Sigmoid colon (tissue), 7 donors: ENCODE measurements around the gene NKD2. TPM values are rescaled to one million over a fixed set of nuclear protein-coding genes. Genes with fewer than 3 reads are reported as not detected.

Experiments used
- DNase-seq: peaks from one replicate; pipeline ENCODE4 v3.0.0-alpha.2; 2019
- H3K27ac ChIP-seq, 4 donors: fragments of 200-600 bp; sonication (generic); one replicate each; pipeline ENCODE4 v1.5.1; 2016 to 2019; ENCODE audit warnings: mild to moderate bottlenecking in 1 of 4
- H3K27me3 ChIP-seq, 3 donors: fragments of 200-600 bp; sonication (generic); one replicate each; pipeline ENCODE4 v1.5.1; 2019; ENCODE audit warnings: mild to moderate bottlenecking in 1 of 3
- H3K36me3 ChIP-seq, 4 donors: fragments of 200-600 bp; sonication (generic); one replicate each; pipeline ENCODE4 v1.5.1; 2016 to 2019
- H3K4me1 ChIP-seq, 4 donors: fragments of 200-600 bp; sonication (generic); one replicate each; pipeline ENCODE4 v1.5.1; 2017 to 2019
- H3K4me3 ChIP-seq, 4 donors: fragments of 200-600 bp; sonication (generic); one replicate each; pipeline ENCODE4 v1.5.1; 2017 to 2019; ENCODE audit warnings: mild to moderate bottlenecking in 2 of 4, moderate library complexity in 1 of 4
- H3K9me3 ChIP-seq, 4 donors: fragments of 200-600 bp in 3 of 4; sonication (generic) in 3 of 4; one replicate each; pipeline versions ENCODE4 v1.5.1 to v1.6.1; 2013 to 2019
- EP300 ChIP-seq, 4 donors: sonication (generic); formaldehyde crosslinking; IDR thresholded peaks; one replicate each; pipeline ENCODE4 v1.6.1; 2017; ENCODE audit warnings: antibody characterized with exemption in 4 of 4
- POLR2A ChIP-seq, 2 donors: fragments of 450-650 bp; IDR thresholded peaks; one replicate each; pipeline ENCODE4 v1.6.1; 2016; ENCODE audit warnings: antibody characterized with exemption in 2 of 2, mild to moderate bottlenecking in 2 of 2, moderate library complexity in 2 of 2
- POLR2AphosphoS5 ChIP-seq, 4 donors: sonication (generic); formaldehyde crosslinking; IDR thresholded peaks; one replicate each; pipeline ENCODE4 v1.6.1; 2017; ENCODE audit warnings: antibody characterized with exemption in 4 of 4
- WGBS, 2 donors: extraction: QIAGEN DNeasy Blood & Tissue Kit; methylation state at CpG; one replicate each; pipeline ENCODE4 v1.1.7; 2013; 5-methylcytosine and 5-hydroxymethylcytosine counted together
- intact Hi-C: fragments of 100-400 bp; cut with DNase I; formaldehyde crosslinking; loops from one replicate; pipeline ENCODE4 v1.15.1; 2023
- polyA plus RNA-seq, 3 donors: library from polyadenylated mRNA; stranded (reverse); fragments of 200-250 nt; gene quantifications; one replicate each; pipeline ENCODE4 v1.2.3, GENCODE V29; 2013
- total RNA-seq, 4 donors: library from RNA; depleted of rRNA; stranded (reverse); fragments of >200 nt; gene quantifications; one replicate each; pipeline ENCODE4 v1.1.0, GENCODE V29; 2016
- TF ChIP-seq, protein P1 (sequence below), 4 experiments: fragments of 450-650 bp in 3 of 4; fragments of 200-600 bp in 1 of 4; IDR thresholded peaks; one replicate each; pipeline ENCODE4 v1.5.1; 2016 to 2019; ENCODE audit warnings: antibody characterized with exemption in 4 of 4, mild to moderate bottlenecking in 3 of 4, moderate library complexity in 2 of 4
- donor health status: healthy with polysubstance abuse.
- donor health status: Bipolar disorder and iron deficiency.
- donor health status: healthy.

NKD2 gene
- total and polyA plus RNA-seq, 7 donors, result 0.60 to 4.4 (median 1.8) TPM

DNA sequence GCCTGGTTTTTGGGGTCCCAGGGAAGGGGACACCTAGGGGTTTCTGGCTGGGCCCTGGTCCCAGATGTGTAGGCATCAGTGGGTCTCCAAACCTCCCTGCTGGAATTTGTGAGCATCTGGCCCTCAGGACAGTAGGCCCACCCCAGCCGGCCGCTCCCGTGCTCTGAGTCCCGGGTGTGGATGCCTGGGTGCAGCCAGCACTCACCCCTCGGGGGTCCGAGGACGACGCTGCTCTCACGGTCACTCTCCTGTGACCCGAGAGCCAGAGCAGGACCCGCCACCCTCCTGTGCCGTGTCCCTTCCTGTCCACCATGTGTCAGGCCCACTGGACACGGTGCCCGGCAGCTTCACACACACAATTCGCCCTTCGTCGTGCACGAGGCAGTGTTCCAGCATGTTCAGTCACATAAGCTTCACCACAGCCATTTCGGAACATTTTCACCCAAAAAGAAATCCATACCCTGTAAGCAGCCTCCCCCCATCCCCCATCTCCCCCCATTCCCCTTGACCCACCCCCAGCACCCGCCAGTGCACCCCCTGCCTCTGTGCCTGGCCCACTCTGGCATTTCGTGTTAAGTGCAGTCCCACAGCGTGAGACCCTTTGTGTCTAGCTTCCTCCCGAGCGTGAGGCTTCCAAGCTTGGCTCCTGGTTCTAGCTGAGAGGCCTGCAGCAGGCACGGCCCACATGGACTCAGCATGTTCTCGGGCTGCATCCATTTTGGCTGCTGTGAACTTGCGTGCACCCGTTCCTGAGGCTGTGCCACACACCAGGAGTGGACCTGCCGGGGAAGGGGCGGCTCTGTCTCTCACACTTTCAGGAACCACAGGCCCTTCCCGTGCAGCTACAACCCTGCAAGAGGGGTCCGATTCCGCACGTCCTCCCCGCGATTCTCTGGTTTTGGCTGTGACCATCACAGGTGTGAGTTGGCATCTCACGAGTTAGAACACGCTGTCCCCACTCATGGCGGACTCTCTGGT, 40.5 kb downstream of the NKD2 start:
- no peaks in the 10 kb centered on the region for H3K4me1 ChIP-seq
- TF ChIP-seq EP300 (IDR thresholded peaks at IDR 0.05), result no peak
- TF ChIP-seq, protein P1, sequence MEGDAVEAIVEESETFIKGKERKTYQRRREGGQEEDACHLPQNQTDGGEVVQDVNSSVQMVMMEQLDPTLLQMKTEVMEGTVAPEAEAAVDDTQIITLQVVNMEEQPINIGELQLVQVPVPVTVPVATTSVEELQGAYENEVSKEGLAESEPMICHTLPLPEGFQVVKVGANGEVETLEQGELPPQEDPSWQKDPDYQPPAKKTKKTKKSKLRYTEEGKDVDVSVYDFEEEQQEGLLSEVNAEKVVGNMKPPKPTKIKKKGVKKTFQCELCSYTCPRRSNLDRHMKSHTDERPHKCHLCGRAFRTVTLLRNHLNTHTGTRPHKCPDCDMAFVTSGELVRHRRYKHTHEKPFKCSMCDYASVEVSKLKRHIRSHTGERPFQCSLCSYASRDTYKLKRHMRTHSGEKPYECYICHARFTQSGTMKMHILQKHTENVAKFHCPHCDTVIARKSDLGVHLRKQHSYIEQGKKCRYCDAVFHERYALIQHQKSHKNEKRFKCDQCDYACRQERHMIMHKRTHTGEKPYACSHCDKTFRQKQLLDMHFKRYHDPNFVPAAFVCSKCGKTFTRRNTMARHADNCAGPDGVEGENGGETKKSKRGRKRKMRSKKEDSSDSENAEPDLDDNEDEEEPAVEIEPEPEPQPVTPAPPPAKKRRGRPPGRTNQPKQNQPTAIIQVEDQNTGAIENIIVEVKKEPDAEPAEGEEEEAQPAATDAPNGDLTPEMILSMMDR (IDR thresholded peaks at IDR 0.05), result no peak
- TF ChIP-seq POLR2AphosphoS5 (IDR thresholded peaks at IDR 0.05), result no peak
- no peak for TF ChIP-seq POLR2A (IDR thresholded peaks at IDR 0.05)
- no peaks in the 10 kb centered on the region for H3K27me3 ChIP-seq
- intact Hi-C loops, result no loop called here
- peaks cover 0 to 39% (median 11%) of the 10 kb centered on the region in 4 donors for H3K36me3 ChIP-seq
- 80 to 89% methylated on average over 39 of the region's 39 CpGs for WGBS, 2 donors
- DNase-seq, result peak; percentile 57
- no peak overlapping the region for H3K27ac ChIP-seq
- no peaks in the 10 kb centered on the region for H3K9me3 ChIP-seq
- no peak overlapping the region for H3K4me3 ChIP-seq

DNA sequence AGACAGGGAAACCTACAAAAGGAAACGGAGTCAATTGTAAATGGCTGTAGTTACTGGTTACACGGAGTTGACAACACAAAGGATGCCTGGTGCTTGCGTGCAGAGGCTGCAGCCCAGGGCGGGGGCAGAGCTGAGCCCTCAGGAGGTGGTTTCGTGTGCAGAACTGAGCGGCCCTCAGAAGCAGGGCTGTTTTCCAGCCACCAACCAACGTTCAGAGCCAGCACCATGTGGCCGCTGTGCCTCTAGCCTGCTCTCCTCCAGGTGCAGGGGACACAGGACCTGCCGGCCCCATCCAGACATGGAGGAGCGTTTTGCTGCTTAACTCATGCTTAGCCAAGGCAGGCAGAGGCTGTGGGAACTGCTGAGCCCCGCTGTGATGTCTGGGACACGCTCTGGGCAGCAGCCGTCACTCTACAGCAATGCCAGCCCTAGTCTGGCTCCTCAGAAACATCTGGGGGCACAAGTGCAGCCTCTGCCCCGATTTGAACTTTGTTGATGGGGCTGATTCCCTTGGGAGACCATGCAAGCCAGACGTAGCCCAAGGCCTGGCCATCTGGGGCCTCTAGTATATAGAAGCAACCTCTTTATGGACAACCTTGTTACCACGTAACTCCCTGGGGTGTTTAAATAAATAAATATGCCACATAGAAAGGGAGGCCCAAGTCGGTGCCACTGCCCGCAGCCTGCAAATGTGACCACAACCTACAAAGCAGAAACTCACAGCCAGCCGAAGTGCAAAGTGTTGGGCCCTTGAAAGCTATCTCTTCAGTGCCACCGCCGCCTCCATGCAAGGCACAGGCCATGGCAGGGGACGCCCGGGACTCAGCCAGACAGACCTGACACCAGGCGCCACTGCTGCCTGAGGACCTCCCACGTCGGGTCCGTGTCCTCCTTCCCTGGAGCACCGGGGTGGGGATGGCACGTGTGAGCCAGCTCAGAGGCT, 42.1 kb downstream of the NKD2 start:
- 82 to 85% methylated on average over 29 of the region's 29 CpGs for WGBS, 2 donors
- TF ChIP-seq, protein P1 (IDR thresholded peaks at IDR 0.05), result no peak
- TF ChIP-seq POLR2A (IDR thresholded peaks at IDR 0.05) (no peak), POLR2AphosphoS5 (IDR thresholded peaks at IDR 0.05) (no peak), EP300 (IDR thresholded peaks at IDR 0.05) (no peak)
- intact Hi-C loops, result no loop called here
- Histone ChIP-seq H3K4me3 (no peak overlapping the region), H3K36me3 (peaks cover 0 to 54% (median 11%) of the 10 kb centered on the region in 4 donors), H3K27ac (no peak overlapping the region), H3K9me3 (no peaks in the 10 kb centered on the region), H3K27me3 (no peaks in the 10 kb centered on the region), H3K4me1 (no peaks in the 10 kb centered on the region)
- DNase-seq, result no peak

DNA sequence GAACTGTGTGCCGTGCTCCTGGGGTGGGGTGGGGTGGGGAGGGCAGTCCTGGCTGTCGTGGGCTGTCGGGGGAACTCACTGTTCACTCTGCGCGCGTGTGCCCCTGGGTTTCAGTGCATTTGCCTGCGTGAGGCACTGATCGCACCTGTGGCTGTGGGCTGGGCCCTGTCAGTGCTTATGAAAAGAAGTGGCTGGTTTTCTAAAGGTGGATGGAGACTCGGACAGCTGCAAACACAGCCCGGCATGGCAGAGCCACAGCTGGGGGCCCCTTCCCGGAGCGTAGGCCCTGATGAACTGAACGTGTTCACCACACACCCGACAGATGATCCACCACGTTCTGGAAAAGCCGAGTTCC, 42.7 kb downstream of the NKD2 start:
- intact Hi-C loops, result no loop called here
- Histone ChIP-seq H3K4me3 (no peak overlapping the region), H3K9me3 (no peaks in the 10 kb centered on the region), H3K4me1 (no peaks in the 10 kb centered on the region), H3K27me3 (no peaks in the 10 kb centered on the region), H3K36me3 (peaks cover 0 to 60% (median 11%) of the 10 kb centered on the region in 4 donors), H3K27ac (no peak overlapping the region)
- TF ChIP-seq EP300 (IDR thresholded peaks at IDR 0.05), result no peak
- TF ChIP-seq, protein P1 (IDR thresholded peaks at IDR 0.05), result no peak
- TF ChIP-seq POLR2A (IDR thresholded peaks at IDR 0.05), result no peak
- no peak for TF ChIP-seq POLR2AphosphoS5 (IDR thresholded peaks at IDR 0.05)
- no peak for DNase-seq
- 89 to 90% methylated on average over 16 of the region's 16 CpGs for WGBS, 2 donors

- H3K36me3 ChIP-seq, result peaks cover 0 to 68% (median 15%) of the 10 kb centered on the region in 4 donors
- intact Hi-C loops, result no loop called here
- no peak for TF ChIP-seq EP300 (IDR thresholded peaks at IDR 0.05)
Measured at GRCh38 chr5:1052076-1052475, 43.5 kb downstream of the NKD2 start.

More at GRCh38 chr5:1052076-1052475, 43.5 kb downstream of the NKD2 start:
- no peaks in the 10 kb centered on the region for H3K4me1 ChIP-seq
- 85 to 92% methylated on average over 17 of the region's 17 CpGs for WGBS, 2 donors
- no peak overlapping the region for H3K4me3 ChIP-seq
- no peak for DNase-seq
- H3K27ac ChIP-seq, result no peak overlapping the region
- H3K27me3 ChIP-seq, result no peaks in the 10 kb centered on the region
- H3K9me3 ChIP-seq, result no peaks in the 10 kb centered on the region
